ENCODE results near the gene PHETA2.
"Not testable (repeated sequence)": the region's sequence is repeated elsewhere in the genome, so short reads cannot be mapped to it uniquely, and the experiment has no call there.

PHETA2 gene

DNA sequence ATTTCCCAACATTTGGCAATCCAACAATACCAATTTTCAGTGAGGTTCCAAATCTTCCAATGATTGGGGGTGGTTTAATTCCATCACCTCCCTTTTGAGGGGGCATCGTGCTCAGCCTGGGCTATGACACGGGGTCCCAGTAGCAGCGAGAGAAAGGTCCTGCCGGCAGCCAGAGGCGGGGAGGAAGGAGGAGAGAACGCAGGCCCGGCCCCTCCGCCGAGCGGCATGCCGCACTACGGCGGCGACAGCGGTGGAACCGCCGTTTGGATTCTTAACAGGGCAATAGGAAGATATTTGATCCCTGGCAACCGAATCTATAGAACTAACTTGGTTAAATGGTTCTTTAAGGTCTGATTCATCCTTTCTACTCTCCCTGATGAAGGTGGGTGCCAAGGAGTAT is 34.8 kb downstream of the PHETA2 start:
- DNase-seq (ENCODE audit: low read depth), result no peak
- TF ChIP-seq, protein P1, sequence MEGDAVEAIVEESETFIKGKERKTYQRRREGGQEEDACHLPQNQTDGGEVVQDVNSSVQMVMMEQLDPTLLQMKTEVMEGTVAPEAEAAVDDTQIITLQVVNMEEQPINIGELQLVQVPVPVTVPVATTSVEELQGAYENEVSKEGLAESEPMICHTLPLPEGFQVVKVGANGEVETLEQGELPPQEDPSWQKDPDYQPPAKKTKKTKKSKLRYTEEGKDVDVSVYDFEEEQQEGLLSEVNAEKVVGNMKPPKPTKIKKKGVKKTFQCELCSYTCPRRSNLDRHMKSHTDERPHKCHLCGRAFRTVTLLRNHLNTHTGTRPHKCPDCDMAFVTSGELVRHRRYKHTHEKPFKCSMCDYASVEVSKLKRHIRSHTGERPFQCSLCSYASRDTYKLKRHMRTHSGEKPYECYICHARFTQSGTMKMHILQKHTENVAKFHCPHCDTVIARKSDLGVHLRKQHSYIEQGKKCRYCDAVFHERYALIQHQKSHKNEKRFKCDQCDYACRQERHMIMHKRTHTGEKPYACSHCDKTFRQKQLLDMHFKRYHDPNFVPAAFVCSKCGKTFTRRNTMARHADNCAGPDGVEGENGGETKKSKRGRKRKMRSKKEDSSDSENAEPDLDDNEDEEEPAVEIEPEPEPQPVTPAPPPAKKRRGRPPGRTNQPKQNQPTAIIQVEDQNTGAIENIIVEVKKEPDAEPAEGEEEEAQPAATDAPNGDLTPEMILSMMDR (conservative IDR thresholded peaks at IDR 0.05; ENCODE audit: low read depth, low read length), result no peak
- no peak overlapping the region for H3K4me3 ChIP-seq (ENCODE audit: low read depth, low read length)

DNA sequence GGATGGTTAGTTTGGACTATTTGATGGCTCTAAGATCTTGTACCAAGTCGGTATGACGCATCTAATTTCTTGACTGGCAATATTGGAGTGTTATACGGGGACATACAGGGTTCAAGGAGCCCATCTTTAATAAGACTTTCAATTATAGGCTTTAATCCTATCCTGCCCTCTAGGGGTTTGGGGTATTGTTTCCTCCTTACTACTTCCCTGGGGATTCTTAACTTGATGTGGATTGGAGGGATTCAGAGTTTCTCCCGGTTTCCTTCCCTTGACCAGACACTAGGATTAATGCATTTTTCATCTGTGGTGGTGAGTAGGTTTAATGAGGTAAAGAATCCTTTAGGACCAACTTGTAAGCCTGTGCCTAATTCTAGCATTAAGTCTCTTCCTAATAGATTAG is 37.8 kb downstream of the PHETA2 start:
- no peak overlapping the region for H3K4me3 ChIP-seq (ENCODE audit: low read depth, low read length)
- TF ChIP-seq, protein P1 (conservative IDR thresholded peaks at IDR 0.05; ENCODE audit: low read depth, low read length), result no peak
- DNase-seq (ENCODE audit: low read depth), result no peak

DNA sequence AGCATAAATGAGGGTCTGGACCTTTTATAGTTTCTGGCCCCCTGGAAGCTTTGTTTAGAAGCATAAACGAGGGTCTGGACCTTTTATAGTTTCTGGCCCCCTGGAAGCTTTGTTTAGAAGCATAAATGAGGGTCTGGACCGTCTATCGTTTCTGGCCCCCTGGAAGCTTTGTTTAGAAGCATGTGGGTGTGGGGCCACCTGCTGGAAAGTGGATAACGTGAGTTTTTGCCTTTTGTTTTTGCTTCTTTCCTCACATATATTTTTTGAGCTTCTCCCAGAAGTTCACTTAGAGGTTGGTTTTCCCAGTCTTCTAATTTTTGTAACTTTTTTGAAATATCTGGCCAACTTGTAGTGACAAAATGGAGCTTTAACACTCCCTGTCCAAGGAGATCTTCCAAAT is 38.7 kb downstream of the PHETA2 start:
- TF ChIP-seq, protein P1 (conservative IDR thresholded peaks at IDR 0.05; ENCODE audit: low read depth, low read length), result peak; percentile 45
- DNase-seq (ENCODE audit: low read depth), result peak; percentile 38
- not testable (repeated sequence) for H3K4me3 ChIP-seq (ENCODE audit: low read depth, low read length)

DNA sequence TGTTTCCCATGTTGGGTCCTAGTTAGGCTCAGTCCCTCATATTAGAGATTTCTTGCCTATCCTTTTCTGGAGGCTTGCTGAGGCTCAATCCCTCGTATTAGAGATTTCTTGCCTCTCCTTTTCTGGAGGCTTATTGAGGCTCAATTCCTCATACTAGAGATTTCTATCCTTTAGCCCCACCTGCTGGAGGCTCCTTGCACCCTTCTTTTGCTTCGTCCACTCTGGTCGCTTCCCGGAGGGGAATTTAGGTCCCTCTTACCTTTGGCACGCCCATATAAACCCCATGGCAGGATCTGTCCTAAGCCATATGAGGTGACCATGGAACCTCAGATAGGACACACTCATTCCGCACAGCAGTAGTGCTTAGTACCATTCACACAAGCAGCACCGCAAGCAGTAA is 40.7 kb downstream of the PHETA2 start:
- TF ChIP-seq, protein P1 (conservative IDR thresholded peaks at IDR 0.05; ENCODE audit: low read depth, low read length), result peak; percentile 55
- no peak overlapping the region for H3K4me3 ChIP-seq (ENCODE audit: low read depth, low read length)
- DNase-seq (ENCODE audit: low read depth), result peak; percentile 39

DNA sequence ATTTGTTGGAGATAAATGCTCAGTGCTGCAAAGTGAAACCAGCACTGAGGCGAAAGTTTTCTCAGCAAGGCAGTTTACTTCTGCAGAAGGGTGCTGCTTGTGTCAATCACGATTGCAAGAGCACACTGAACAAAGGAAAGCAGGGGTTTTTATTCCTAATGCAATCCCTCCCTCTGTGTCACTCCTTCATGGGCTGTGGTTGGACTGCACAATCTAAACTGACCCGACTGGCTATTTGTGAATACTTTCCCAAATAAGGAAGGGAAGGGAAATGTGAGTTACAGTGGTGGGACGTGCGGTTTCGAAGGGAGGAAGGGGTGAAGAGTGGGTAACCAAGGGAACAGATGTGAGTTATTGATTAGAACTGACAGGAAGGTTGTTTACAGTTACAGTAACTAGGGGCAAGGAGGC is 41.4 kb downstream of the PHETA2 start:
- not testable (repeated sequence) for DNase-seq (ENCODE audit: low read depth); H3K4me3 ChIP-seq (ENCODE audit: low read depth, low read length)

DNA sequence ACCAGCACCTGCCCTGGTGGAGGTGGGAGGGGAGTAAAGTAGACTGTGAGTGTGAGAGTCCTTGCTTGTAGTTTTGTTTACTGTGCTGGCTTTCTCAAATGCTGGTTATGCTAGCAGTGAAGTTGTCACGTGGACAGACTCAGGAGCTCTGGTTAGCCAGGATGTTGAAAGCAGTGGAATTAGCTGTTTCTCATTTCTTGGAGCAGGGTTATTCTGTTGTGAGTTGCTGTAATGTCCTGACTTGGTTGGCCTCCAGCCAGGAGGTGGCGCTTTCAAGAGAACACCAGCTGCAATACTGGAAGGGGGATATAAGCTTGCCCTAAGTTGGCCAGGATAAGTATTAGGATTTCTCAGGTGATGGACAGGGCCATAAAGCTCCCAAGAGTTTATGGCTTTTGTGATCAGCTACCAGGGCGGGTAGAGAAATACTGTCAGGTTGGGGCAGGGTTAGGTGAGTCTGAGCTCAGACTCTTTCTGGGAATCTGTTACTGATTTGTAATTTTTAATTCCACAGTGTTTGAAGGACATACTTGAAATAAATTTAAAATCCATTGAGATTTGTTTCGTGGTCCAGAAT is 42.9 kb downstream of the PHETA2 start:
- DNase-seq (ENCODE audit: low read depth), result peak; percentile 38
- TF ChIP-seq, protein P1 (conservative IDR thresholded peaks at IDR 0.05; ENCODE audit: low read depth, low read length), result no peak
- no peak overlapping the region for H3K4me3 ChIP-seq (ENCODE audit: low read depth, low read length)

DNA sequence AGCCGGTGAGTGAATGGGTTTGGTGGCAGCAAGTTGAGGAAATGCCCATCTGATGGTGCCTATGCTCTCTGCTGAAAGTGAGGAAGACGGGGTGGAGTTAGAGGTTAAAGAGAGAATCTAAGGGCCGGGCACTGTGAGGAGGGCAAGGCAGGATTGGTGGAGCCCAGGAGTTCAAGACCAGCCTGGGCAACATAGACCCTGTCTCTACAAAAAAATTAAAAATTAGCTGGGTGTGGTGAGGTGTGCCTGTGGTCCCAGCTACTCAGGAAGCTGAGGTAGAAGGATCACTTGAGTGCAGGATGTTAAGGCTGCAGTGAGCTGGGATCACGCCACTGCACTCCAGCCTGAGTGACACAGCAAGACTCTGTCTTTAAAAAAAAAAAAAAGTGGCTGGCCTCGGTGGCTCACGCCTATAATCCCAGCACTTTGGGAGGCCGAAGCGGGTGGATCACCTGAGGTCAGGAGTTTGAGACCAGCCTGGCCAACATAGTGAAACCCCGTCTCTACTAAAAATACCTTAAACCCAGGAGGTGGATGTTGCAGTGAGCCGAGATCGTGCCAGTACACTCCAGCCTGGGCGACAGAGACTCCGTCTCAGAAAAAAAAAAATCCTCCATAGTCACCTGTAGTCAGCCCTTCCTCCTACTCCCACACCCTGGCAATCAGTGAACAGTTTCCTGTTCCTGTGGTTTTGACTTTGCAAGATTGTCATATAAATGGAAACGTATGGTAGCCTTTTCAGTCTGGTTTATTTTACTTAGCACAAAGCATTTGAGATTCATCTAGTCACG is 46.4 kb downstream of the PHETA2 start:
- H3K4me3 ChIP-seq (ENCODE audit: low read depth, low read length); DNase-seq (ENCODE audit: low read depth): not testable (repeated sequence)

DNA sequence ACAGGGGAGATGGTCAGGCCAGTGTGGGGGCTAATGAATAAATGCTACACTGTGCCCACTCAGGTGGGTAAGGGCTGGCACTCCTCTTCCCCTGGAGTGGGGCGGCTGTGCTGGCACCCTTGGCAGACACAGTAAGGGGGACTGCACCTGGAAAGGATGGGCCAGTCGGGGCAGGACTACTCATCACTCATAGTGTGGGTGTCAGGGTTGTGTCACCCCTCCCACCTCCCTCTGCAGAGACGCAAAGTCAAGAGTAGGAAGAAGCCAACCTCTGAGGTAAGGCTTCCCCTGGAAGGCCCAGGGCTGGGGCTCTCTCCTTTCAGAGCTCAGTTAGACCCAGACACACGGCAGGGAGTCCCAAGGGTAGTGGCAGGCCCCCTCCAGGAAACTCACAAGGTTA is 49.5 kb downstream of the PHETA2 start:
- DNase-seq (ENCODE audit: low read depth); H3K4me3 ChIP-seq (ENCODE audit: low read depth, low read length): not testable (repeated sequence)
